Muscle layer of colon (tissue), 2 donors: Measurements from ENCODE around the gene SPART.

Experiments used
- H3K27ac ChIP-seq: one replicate; pipeline ENCODE4 v1.7.0; 2013; ENCODE audit warnings: low read depth, mild to moderate bottlenecking, low read length, moderate library complexity
- H3K27me3 ChIP-seq, 2 donors: one replicate each; pipeline ENCODE4 v1.7.0; 2013; ENCODE audit warnings: low read length in 2 of 2, mild to moderate bottlenecking in 2 of 2; ENCODE audit not compliant: insufficient read depth in 2 of 2, control insufficient read depth in 1 of 2
- H3K36me3 ChIP-seq: one replicate; pipeline ENCODE4 v1.7.0; 2013; ENCODE audit warnings: mild to moderate bottlenecking, low read length; ENCODE audit not compliant: insufficient read depth
- H3K4me1 ChIP-seq: one replicate; pipeline ENCODE4 v1.7.0; 2013; ENCODE audit warnings: mild to moderate bottlenecking, low read length; ENCODE audit not compliant: insufficient read depth
- H3K4me3 ChIP-seq, 2 donors: one replicate each; pipeline ENCODE4 v1.7.0; 2013; ENCODE audit warnings: low read length in 2 of 2, low read depth in 1 of 2, mild to moderate bottlenecking in 1 of 2, moderate library complexity in 1 of 2
- H3K9ac ChIP-seq: one replicate; pipeline ENCODE4 v1.7.0; 2013; ENCODE audit warnings: low read length
- H3K9me3 ChIP-seq: one replicate; pipeline ENCODE4 v1.7.0; 2013; ENCODE audit warnings: mild to moderate bottlenecking, low read length
- donor health status: abdominal sarcoma.
- donor health status: Adenocarcinoma of cecum.

The SPART gene, protein sequence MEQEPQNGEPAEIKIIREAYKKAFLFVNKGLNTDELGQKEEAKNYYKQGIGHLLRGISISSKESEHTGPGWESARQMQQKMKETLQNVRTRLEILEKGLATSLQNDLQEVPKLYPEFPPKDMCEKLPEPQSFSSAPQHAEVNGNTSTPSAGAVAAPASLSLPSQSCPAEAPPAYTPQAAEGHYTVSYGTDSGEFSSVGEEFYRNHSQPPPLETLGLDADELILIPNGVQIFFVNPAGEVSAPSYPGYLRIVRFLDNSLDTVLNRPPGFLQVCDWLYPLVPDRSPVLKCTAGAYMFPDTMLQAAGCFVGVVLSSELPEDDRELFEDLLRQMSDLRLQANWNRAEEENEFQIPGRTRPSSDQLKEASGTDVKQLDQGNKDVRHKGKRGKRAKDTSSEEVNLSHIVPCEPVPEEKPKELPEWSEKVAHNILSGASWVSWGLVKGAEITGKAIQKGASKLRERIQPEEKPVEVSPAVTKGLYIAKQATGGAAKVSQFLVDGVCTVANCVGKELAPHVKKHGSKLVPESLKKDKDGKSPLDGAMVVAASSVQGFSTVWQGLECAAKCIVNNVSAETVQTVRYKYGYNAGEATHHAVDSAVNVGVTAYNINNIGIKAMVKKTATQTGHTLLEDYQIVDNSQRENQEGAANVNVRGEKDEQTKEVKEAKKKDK

DNA sequence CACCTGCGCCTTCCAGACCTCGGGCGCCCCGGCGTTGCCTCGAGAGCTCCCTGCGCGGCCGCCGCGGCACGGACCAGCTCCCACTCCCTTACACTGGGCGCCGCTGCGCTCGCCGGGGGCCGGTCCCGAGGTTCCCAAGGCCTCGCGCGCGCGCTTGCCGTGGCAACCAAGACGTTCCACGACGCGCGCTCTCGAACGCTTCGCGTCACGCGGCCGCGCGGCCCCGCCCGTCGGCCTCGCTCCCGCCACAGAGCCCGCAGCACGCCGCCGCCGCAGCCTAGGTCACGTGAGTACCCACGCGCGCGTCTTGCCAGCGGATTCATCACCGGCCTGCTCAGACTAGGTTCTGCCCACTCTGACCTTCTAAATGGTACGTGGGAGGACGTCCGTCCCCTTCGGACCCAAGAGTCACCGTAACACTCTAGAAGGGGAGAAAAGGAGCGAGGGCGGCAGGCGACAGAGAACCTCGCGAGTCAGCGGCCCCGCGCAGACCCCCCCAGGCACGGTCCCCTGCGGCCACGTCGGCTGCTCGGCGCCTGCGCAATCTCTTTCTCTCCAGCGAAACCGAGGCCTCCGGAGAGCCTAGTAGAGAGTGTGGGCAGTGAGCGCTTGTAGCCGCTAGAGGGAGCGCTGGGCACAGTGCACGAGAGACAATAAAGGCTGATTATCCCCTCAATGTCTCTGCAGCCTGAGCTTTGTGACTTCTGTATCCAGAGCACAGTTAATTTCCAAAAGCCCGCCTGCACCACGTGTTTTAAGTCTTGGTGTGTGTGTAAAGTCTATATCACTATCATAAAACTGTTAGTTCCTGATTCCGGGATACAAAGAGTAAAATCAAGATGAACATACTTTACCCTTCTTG is at the start of gene SPART:
Gene SPART (minus strand): TSS at position 173 of the 862 bp plus-strand sequence. CDS start 10,564 bp downstream, outside the sequence.
- peaks cover 15% of the 10 kb centered on the region for H3K4me1 ChIP-seq
- peak within 1 kb of the TSS; percentile 100 for H3K9ac ChIP-seq
- no peaks in the 10 kb centered on the region for H3K36me3 ChIP-seq
- H3K9me3 ChIP-seq: no peaks in the 10 kb centered on the region
- peak within 1 kb of the TSS; percentile 97 for H3K27ac ChIP-seq
- H3K4me3 ChIP-seq: peak within 1 kb of the TSS; percentile 38 to 98
- no peaks in the 10 kb centered on the region for H3K27me3 ChIP-seq

DNA sequence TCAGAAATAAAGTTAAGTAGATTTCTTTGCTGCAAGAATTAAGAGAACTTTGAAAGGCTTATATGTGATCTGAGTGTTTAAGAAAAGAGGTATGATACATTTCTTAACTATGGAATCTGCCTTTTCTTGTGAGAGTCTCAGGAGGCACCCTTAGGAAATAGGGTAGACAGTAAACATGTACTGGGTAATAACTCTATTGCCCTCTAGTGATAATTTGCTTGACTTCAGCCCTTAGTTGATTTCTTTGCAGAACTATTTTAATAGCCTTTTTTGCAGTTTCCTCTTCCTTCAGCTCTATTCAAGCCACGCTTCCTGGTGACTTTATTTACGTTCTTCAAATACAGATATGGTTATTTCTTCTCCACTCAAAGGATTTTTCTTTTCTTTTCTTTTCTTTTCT is 49.1 kb upstream of the SPART start:
- no peaks in the 10 kb centered on the region for H3K36me3 ChIP-seq
- no peak overlapping the region for H3K4me3 ChIP-seq
- H3K9me3 ChIP-seq: no peaks in the 10 kb centered on the region
- no peaks in the 10 kb centered on the region for H3K27me3 ChIP-seq
- no peak overlapping the region for H3K9ac ChIP-seq
- H3K27ac ChIP-seq: no peak overlapping the region
- H3K4me1 ChIP-seq: no peaks in the 10 kb centered on the region

DNA sequence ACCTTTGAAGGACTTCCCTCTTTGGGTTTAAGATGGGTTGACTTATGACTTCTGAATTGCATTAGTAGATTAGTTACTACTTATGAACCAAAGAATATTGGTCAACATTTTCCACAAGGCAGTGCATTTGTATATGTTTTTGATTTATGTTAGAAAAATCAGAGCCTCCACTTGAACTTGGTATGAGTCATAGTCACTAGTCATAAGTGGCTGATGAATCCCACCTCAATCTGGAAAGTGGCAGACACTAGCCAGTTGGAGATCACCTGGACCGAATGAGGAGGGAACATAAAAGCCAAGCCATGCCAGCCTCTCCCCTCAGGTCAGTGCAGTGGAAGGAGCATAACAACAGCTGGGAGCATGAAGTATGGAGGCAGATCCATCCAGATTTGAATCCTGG is 39.3 kb upstream of the SPART start:
- H3K9me3 ChIP-seq: no peaks in the 10 kb centered on the region
- H3K36me3 ChIP-seq: no peaks in the 10 kb centered on the region
- H3K4me3 ChIP-seq: no peak overlapping the region
- H3K9ac ChIP-seq: no peak overlapping the region
- no peaks in the 10 kb centered on the region for H3K27me3 ChIP-seq
- no peaks in the 10 kb centered on the region for H3K4me1 ChIP-seq
- no peak overlapping the region for H3K27ac ChIP-seq

DNA sequence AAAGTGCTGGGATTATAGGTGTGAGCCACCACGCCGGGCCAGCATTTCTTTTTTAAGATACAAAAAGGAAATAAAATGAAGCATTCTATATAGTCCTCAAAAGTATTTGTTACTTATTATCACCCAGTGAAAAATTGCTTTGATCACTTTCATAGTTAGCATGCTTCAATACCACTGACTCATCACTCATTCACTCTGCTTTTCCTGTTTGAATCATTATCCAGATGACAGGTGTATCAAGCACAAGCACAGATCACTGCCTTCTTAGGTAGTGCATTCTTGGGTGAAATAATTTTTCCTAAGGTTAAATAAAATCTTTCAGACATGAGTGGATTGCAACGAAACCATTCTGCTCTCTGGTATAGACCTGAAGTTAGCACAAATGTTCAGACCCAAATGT is 35.8 kb upstream of the SPART start:
- H3K9me3 ChIP-seq: no peaks in the 10 kb centered on the region
- no peaks in the 10 kb centered on the region for H3K4me1 ChIP-seq
- H3K4me3 ChIP-seq: no peak overlapping the region
- no peak overlapping the region for H3K27ac ChIP-seq
- no peak overlapping the region for H3K9ac ChIP-seq
- H3K27me3 ChIP-seq: no peaks in the 10 kb centered on the region
- no peaks in the 10 kb centered on the region for H3K36me3 ChIP-seq

DNA sequence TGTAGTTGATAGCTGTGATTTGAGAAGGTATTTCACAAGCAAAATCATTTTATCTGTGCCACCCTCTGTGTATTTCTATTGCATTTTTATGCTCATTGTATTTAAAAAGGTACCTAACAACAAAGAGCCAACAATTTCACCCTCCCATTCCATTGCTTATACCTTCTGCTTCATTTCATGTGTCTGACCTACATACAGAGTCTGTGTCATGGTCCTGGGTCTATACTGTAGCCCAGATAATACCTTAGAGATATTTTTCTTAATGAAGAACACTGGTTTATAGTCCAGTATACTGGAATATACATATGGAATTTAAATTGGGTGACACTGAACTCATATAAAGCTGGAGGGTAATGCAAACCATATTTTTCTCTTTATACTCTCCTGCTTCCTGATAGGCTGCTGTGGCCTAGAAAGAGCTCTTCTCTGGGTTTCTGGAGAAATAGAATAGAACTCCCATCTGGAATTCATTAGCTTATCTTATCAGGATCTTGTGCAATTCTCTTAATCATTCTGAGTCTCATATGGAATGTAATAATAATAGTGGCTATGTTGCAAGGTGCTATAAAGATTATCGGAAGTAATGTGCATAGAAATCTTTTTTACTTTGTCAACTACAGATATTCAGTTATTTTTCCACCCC is 31.8 kb upstream of the SPART start:
- Histone ChIP-seq H3K27me3 (no peaks in the 10 kb centered on the region), H3K4me3 (no peak overlapping the region), H3K9ac (no peak overlapping the region)

DNA sequence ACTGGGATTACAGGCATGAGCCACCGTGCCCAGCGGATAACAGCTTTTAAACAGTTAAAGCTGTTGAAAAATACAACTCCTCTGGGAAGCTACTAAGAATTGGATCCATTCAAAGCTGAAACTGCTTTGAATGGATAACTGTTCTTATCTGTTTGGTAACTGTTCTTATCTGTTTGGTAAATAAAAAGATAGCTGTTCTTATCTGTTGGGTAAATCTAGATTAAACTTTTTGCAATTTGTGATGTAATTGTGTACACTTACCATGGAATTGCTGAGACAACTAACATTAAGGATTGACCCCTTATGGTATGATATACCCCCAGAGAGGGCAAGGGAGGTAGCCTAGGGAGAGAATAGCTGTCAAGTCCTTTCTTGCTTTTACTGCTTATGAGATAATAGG is 27.9 kb upstream of the SPART start:
- no peaks in the 10 kb centered on the region for H3K36me3 ChIP-seq
- H3K27me3 ChIP-seq: no peaks in the 10 kb centered on the region
- H3K9me3 ChIP-seq: no peaks in the 10 kb centered on the region
- no peak overlapping the region for H3K9ac ChIP-seq
- H3K4me3 ChIP-seq: no peak overlapping the region
- no peak overlapping the region for H3K27ac ChIP-seq
- H3K4me1 ChIP-seq: peaks cover 7% of the 10 kb centered on the region

More for the DNA sequence above, 31.8 kb upstream of the SPART start:
- no peak overlapping the region for H3K27ac ChIP-seq
- H3K36me3 ChIP-seq: no peaks in the 10 kb centered on the region
- no peaks in the 10 kb centered on the region for H3K9me3 ChIP-seq
- no peaks in the 10 kb centered on the region for H3K4me1 ChIP-seq

DNA sequence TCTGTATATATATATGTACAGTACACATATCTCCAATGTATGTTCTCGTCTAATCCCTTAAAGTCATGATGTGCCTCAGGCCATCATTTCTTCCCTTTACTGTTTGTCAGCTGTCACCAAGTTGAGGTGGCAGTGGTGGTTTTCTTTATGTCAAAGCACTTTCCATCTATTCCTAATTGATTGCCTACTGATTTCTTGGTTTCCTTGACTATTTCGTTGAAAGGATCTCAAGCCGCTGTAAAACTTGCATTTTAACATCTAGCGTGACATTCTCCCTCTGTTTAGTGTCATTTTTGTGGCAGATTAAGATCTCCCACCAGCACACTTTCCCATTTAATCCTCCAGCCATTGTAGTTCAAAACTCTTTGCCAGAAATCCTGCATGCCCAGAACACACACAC is 25.0 kb upstream of the SPART start:
- H3K4me1 ChIP-seq: peaks cover 7% of the 10 kb centered on the region
- no peaks in the 10 kb centered on the region for H3K27me3 ChIP-seq
- no peak overlapping the region for H3K9ac ChIP-seq
- no peak overlapping the region for H3K27ac ChIP-seq
- H3K4me3 ChIP-seq: no peak overlapping the region
- H3K9me3 ChIP-seq: no peaks in the 10 kb centered on the region
- H3K36me3 ChIP-seq: no peaks in the 10 kb centered on the region

DNA sequence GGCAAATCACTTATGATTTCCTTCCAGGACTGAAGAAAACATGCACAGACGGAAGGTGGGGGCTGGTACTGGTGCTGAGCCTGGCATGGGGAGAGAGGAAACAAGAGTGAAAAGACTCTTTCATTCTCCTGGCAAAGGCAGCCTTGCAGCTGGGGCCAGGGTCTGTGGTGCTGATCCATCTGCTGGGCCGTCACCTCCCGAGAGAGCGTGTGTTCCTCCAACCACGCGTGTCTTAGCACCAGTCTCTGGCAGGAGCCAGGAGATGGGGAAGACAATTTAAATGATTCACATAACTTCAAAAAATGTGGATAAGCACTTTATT is 23.9 kb upstream of the SPART start:
- peaks cover 7% of the 10 kb centered on the region for H3K4me1 ChIP-seq
- H3K9ac ChIP-seq: no peak overlapping the region
- no peak overlapping the region for H3K4me3 ChIP-seq
- H3K27ac ChIP-seq: no peak overlapping the region
- no peaks in the 10 kb centered on the region for H3K9me3 ChIP-seq
- H3K27me3 ChIP-seq: no peaks in the 10 kb centered on the region
- H3K36me3 ChIP-seq: no peaks in the 10 kb centered on the region

DNA sequence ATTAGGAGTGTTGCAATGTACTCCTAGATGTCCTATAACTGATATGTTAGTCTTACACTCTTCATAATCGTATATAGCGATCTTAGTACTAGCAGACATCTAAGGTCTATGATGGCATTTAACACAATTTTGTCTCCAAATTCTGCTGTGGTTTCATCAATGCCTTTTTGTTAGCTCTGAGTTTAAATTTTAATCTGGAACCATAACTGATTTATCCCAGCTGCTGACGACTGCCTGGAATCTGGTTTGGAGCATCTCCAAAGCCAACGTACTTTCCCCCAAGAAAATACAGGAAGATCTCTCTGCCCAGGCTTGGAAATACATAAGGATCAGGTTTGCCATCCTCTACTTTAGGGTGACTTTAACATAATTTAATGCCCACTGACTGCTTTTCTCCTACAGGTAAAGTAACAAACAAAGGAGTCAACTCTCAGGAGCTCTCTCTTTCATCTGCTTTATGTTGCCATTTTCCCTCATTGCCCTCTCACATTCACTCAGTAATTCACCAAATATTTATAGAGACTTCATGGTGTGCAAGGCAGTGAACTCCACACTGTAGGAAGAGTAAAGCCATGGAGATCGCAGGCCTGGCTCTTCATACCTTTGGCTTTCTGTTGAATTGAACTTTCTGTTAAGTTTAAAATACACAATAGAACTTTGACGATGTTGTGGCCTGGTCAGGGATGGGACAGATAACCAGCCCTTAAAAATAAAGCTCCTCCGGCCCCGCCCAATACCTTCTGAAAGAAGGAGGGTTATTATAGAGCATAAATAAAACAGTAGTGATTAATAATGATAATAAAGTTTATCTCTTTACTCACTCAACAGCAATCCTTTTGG is 23.3 kb upstream of the SPART start:
- H3K36me3 ChIP-seq: no peaks in the 10 kb centered on the region
- H3K27me3 ChIP-seq: no peaks in the 10 kb centered on the region
- H3K4me1 ChIP-seq: peaks cover 7% of the 10 kb centered on the region
- no peaks in the 10 kb centered on the region for H3K9me3 ChIP-seq
- no peak overlapping the region for H3K4me3 ChIP-seq
- no peak overlapping the region for H3K9ac ChIP-seq
- no peak overlapping the region for H3K27ac ChIP-seq

DNA sequence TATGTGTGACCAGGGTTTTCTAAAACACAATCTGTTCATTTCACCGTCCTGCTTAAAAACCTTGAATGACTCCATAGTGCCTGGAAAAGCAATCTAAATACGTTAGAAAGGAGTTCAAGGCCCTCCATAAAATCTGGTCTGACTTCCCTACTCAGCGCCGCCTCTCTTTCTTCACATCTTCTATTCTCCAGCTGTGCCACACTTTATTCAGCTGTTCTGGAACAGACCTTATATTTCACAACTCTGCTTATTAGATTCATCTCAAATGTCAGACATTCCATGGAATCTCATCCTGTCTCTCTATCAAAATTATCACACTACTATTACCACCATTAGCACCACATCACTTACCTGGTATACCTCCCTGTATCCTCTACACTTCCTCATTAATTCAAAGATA is 19.8 kb upstream of the SPART start:
- no peak overlapping the region for H3K9ac ChIP-seq
- H3K4me3 ChIP-seq: no peak overlapping the region

More for the DNA sequence above, 19.8 kb upstream of the SPART start:
- H3K27me3 ChIP-seq: no peaks in the 10 kb centered on the region
- H3K9me3 ChIP-seq: no peaks in the 10 kb centered on the region
- H3K36me3 ChIP-seq: no peaks in the 10 kb centered on the region
- H3K4me1 ChIP-seq: peaks cover 7% of the 10 kb centered on the region
- no peak overlapping the region for H3K27ac ChIP-seq
